HG03196 (cell line): ENCODE measurements around the gene ZNF669.

Experiments
- ATAC-seq: cut with Tn5 transposase; IDR thresholded peaks from one replicate; pipeline ENCODE4 v1.9.1; 2021; ENCODE audit not compliant: unreplicated experiment

ZNF669 gene

DNA sequence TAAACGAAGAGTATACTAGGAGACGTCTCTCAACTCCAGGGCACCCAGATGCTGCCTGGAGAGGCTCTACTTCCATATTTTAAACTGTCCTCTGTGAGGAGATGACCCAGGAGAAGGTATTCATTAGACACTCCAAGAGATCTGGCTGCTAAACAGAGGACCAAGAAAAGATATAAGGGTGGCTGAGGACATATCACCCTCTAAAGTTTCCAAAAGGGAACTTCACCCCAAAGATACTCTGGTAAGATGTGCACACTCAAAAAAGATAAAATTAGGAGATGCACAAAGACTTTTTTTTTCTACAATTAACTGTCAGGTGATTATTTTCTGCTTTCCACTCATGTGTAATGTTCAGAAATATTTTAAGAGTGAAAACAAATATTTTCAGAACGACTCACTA is 26.9 kb downstream of the ZNF669 start:
- no peak for ATAC-seq

- ATAC-seq = no peak
These were observed 33.5 kb downstream of the ZNF669 start for GRCh38 chr1:247070645-247071044.

DNA sequence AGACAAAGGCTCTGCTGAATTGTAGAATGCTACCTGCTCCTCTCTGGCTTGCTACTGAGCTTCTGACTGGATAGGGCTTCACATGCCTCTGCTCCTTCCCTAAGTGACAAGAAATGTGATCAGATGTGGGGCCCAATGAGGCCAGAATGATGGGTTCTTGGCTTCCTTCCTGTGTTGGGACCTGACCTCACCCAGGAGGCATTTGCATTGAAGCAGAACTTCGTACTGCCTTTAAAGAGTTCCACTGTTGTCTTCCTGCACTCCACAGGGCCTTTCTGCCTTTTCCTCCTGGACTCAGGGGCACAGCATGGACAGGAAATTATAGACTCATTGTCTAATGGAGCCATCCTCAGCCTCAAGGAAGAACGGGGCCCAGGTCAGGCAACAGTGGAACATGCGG is 39.9 kb downstream of the ZNF669 start:
- ATAC-seq = no peak

DNA sequence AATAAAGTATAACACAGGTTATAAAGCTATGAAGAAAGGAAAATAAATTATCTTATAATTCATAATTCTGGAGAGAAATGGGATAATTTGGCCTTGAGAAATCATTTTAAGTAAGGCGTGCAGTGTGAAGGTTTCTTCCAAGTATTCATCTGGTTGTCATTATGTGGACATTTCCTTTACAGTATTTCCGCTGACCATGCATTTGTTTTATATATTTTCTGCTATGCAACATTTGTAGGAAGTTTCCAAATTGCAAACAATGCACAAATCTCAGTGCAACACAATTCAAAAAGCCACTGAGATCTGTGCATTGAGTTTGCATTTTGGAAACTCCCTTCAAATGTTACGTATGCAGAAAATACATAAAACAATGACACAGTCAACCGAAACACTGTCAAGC is 43.4 kb downstream of the ZNF669 start:
- no peak for ATAC-seq

DNA sequence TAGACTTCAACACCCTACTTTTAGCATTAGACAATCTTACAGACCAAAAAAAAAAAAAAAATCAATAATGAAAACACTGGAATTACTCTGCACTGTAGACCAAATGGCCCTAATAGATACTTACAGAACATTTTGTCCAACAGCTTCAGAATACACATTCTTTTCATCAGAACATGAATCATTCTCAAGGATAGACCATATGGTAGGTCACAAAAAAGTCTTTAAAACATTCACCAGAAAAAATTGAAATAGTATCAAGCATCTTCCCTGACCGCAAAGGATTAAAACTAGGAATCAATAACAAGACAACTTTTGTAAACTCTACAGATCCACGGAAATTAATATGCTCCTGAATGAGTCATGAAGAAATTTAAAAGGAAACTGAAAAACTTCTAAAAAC is 48.1 kb downstream of the ZNF669 start:
- no peak for ATAC-seq

GRCh38 chr1:247054992-247055415 is 49.2 kb downstream of the ZNF669 start:
- ATAC-seq = no peak
